ENCODE results near the gene TPK1. TPM values are rescaled to one million over a fixed set of nuclear protein-coding genes. Genes with fewer than 3 reads are reported as not detected.

TPK1 gene
- polyA plus RNA-seq, 2 of the 4 experiments (the other 2 are of a cell fraction), result 1.4 to 2.5 TPM

DNA sequence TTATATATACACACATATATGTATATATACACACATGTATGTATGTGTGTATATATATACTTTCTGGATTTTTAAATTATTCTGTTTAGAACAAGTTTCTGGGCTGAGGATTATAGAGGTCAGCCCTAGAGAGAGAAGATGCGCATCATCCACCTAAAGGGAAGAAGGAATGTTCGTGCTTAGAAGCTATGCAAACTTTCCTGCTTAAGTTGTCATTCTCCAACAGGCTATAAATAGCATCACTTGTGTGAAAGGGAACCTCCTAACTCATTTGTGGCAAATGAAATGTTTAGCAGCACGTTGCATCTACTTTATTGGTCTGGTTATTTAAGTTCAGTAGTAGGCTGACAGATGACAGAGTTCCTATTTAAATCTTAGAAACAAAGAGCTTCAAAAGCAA, 23.9 kb upstream of the TPK1 start:
- FAIRE-seq (no peak), ATAC-seq (no peak), DNase-seq (ENCODE audit: low read depth in 1 of 2, low spot score in 1 of 2) (no peak)
- ChIA-PET CTCF (no interaction called here), POLR2A (no interaction called here)
- Histone ChIP-seq H3K9me3 (no peaks in the 10 kb centered on the region), H3K4me3 (no peak overlapping the region), H3K4me2 (no peak overlapping the region), H3K4me1 (no peaks in the 10 kb centered on the region), H3K27ac (no peak overlapping the region)
- TF ChIP-seq CHD4 (IDR thresholded peaks at IDR 0.05; ENCODE audit: borderline replicate concordance), result no peak
- no peak for TF ChIP-seq HOXA7 (CRISPR knock-in tag; IDR thresholded peaks at IDR 0.05)
- no peak for TF ChIP-seq HDAC2 (IDR thresholded peaks at IDR 0.05)
- TF ChIP-seq SMC3 (IDR thresholded peaks at IDR 0.05), result no peak
- TF ChIP-seq KDM1A (IDR thresholded peaks at IDR 0.05; ENCODE audit: low read depth), result no peak
- TF ChIP-seq, protein P1, sequence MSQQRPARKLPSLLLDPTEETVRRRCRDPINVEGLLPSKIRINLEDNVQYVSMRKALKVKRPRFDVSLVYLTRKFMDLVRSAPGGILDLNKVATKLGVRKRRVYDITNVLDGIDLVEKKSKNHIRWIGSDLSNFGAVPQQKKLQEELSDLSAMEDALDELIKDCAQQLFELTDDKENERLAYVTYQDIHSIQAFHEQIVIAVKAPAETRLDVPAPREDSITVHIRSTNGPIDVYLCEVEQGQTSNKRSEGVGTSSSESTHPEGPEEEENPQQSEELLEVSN (IDR thresholded peaks at IDR 0.05; ENCODE audit: borderline replicate concordance, low read depth), result no peak
- no peak for TF ChIP-seq MAZ (IDR thresholded peaks at IDR 0.05; ENCODE audit: borderline replicate concordance, low read depth, low read length)
- no peak for TF ChIP-seq RARB (CRISPR knock-in tag; IDR thresholded peaks at IDR 0.05)
- no peak for TF ChIP-seq GATA3 (IDR thresholded peaks at IDR 0.05; ENCODE audit: borderline replicate concordance)
- no peak for TF ChIP-seq ESRRA (IDR thresholded peaks at IDR 0.05; ENCODE audit: borderline replicate concordance, low read length)
- TF ChIP-seq EP300 (IDR thresholded peaks at IDR 0.05), result no peak
- 9% methylated on average over 3 of the region's 3 CpGs for WGBS (ENCODE audit: missing lambda C conversion rate)

DNA sequence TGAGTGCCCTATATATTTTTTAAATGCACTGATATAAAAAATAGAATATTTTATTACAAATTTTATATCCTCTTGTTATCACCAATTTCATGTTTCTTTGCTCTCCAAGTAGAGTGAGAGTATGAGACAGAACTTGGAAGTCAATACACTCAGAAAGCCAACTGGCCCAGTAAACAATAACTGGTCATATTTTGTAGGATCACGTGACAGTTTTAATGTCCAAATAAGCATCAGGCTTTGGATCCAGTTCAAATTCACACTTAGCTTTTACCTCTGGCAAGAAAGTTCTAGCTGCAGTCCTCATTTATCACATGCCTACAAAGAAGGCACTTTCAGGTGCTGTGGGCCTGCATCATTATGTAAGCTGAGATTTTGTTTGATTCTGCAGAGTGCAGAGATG, 21.6 kb upstream of the TPK1 start:
- no peak overlapping the region for H3K27ac ChIP-seq
- ChIA-PET CTCF (no interaction called here), POLR2A (no interaction called here)
- FAIRE-seq (no peak), ATAC-seq (no peak), DNase-seq (ENCODE audit: low read depth in 1 of 2, low spot score in 1 of 2) (no peak)
- TF ChIP-seq, protein P2, sequence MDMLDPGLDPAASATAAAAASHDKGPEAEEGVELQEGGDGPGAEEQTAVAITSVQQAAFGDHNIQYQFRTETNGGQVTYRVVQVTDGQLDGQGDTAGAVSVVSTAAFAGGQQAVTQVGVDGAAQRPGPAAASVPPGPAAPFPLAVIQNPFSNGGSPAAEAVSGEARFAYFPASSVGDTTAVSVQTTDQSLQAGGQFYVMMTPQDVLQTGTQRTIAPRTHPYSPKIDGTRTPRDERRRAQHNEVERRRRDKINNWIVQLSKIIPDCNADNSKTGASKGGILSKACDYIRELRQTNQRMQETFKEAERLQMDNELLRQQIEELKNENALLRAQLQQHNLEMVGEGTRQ (IDR thresholded peaks at IDR 0.05), result peak; percentile 25; the same call in 1 of the 2 replicates
- TF ChIP-seq SMC3 (IDR thresholded peaks at IDR 0.05), result no peak
- no peaks in the 10 kb centered on the region for H3K4me1 ChIP-seq
- no peak overlapping the region for H3K4me3 ChIP-seq
- no peak overlapping the region for H3K4me2 ChIP-seq
- no peaks in the 10 kb centered on the region for H3K9me3 ChIP-seq
- 0% methylated on average over 1 of the region's 1 CpG for WGBS (ENCODE audit: missing lambda C conversion rate)

DNA sequence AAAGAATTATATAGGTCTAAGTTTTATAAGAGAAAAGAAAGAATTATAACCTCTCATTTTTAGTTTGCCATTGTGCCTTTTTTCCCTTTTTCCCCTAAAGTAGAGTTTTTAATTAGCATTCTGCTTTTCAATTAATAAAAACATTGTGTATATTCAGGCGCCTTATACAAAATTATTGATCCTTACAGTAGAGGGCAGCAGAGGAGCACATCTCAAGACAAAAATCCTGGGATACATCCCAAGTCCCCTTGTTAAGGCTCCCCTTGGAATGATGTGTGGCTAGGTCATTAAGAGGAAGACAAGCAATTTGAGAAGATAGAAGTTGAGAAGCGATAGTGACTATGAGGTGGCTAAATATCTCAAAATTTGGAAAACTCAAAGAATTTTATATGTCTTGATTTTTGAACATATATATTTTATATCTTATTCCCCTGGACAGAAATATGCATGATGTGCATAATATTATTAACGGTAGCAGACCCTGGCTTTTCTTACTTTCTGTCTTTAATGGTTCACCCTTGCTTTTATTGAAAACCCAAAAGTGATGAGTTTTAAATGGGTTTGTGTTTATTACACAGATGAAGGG, 19.1 kb upstream of the TPK1 start:
- 6% methylated on average over 3 of the region's 3 CpGs for WGBS (ENCODE audit: missing lambda C conversion rate)
- FAIRE-seq (no peak), ATAC-seq (peak; percentile 43 to 77; a peak in 4 of 6 replicates)

DNA sequence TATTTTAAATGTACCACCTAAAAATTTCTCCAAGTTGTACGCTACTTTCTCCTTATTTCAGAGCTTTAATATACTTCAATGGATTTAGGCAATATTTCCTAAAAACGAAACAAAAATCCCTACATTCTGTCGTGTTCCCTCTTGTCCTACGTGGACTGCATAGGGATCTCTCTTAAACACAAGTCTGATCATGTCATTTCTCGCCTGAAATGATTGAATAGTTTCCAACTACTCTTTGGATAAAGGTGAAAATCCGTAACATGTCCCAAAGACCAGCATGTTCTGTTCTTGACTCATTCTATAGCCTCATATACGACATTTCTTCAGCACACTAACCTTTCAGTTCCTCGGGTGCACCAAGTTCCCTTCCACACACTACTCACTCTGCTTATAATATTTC, 17.7 kb upstream of the TPK1 start:
- WGBS (ENCODE audit: missing lambda C conversion rate), result 9% methylated on average over 8 of the region's 8 CpGs
- DNase-seq (ENCODE audit: low read depth in 1 of 2, low spot score in 1 of 2), result no peak
- Histone ChIP-seq H3K9me3 (no peaks in the 10 kb centered on the region), H3K4me3 (no peak overlapping the region), H3K4me1 (no peaks in the 10 kb centered on the region), H3K27ac (no peak overlapping the region), H3K4me2 (peak overlapping the region; percentile 44)
- POLR2A ChIA-PET, result no interaction called here
- FAIRE-seq, result no peak
- no peak for ATAC-seq
- CTCF ChIA-PET, result interaction anchor here (1.1 to 1.6 kb wide), 3 partner anchors 12 to 114 kb away, joined by 3 read pairs; no protein-coding TSS in a partner anchor
- TF ChIP-seq EHF (CRISPR knock-in tag; IDR thresholded peaks at IDR 0.05), result no peak
- TF ChIP-seq NFE2L2 (conservative IDR thresholded peaks at IDR 0.05; ENCODE audit: low read length), result no peak
- TF ChIP-seq ZSCAN20 (CRISPR knock-in tag; IDR thresholded peaks at IDR 0.05), result no peak
- no peak for TF ChIP-seq BHLHE40 (IDR thresholded peaks at IDR 0.05; ENCODE audit: low read depth, low read length)
- TF ChIP-seq MAFK (IDR thresholded peaks at IDR 0.05; ENCODE audit: partially characterized antibody), result no peak
- TF ChIP-seq CHD4 (IDR thresholded peaks at IDR 0.05; ENCODE audit: borderline replicate concordance), result no peak
- no peak for TF ChIP-seq JUNB (IDR thresholded peaks at IDR 0.05)
- TF ChIP-seq RAD21 (conservative IDR thresholded peaks at IDR 0.05 in 1 of 2, IDR thresholded peaks at IDR 0.05 in 1 of 2), result no peak
- TF ChIP-seq KDM5A (IDR thresholded peaks at IDR 0.05), result no peak
- no peak for TF ChIP-seq ESRRA (IDR thresholded peaks at IDR 0.05; ENCODE audit: borderline replicate concordance, low read length)
- no peak for TF ChIP-seq RFX5 (IDR thresholded peaks at IDR 0.05)
- no peak for TF ChIP-seq ZC3H11A (IDR thresholded peaks at IDR 0.05)
- no peak for TF ChIP-seq GATA3 (IDR thresholded peaks at IDR 0.05; ENCODE audit: borderline replicate concordance)
- no peak for TF ChIP-seq EP300 (IDR thresholded peaks at IDR 0.05)
- no peak for TF ChIP-seq HOXB5 (CRISPR knock-in tag; IDR thresholded peaks at IDR 0.05)
- TF ChIP-seq, protein P3, sequence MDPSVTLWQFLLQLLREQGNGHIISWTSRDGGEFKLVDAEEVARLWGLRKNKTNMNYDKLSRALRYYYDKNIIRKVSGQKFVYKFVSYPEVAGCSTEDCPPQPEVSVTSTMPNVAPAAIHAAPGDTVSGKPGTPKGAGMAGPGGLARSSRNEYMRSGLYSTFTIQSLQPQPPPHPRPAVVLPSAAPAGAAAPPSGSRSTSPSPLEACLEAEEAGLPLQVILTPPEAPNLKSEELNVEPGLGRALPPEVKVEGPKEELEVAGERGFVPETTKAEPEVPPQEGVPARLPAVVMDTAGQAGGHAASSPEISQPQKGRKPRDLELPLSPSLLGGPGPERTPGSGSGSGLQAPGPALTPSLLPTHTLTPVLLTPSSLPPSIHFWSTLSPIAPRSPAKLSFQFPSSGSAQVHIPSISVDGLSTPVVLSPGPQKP (IDR thresholded peaks at IDR 0.05; ENCODE audit: low read depth, low read length), result no peak

More for the DNA sequence above, 19.1 kb upstream of the TPK1 start:
- peak; percentile 35 to 52 for DNase-seq (ENCODE audit: low read depth in 1 of 2, low spot score in 1 of 2)
- CTCF ChIA-PET, result interaction anchor here (0.7 to 2.0 kb wide), 6 partner anchors 11 to 116 kb away, joined by 3 to 11 read pairs (median 4); partner anchors contain the start of gene TPK1
- Histone ChIP-seq H3K9me3 (no peaks in the 10 kb centered on the region), H3K4me2 (no peak overlapping the region), H3K27ac (no peak overlapping the region), H3K4me3 (no peak overlapping the region), H3K4me1 (no peaks in the 10 kb centered on the region)
- POLR2A ChIA-PET, result interaction anchor here (1.0 kb wide), 1 partner anchor 19 kb away, joined by 3 read pairs; the partner anchor contains the start of gene TPK1
- TF ChIP-seq, protein P4, sequence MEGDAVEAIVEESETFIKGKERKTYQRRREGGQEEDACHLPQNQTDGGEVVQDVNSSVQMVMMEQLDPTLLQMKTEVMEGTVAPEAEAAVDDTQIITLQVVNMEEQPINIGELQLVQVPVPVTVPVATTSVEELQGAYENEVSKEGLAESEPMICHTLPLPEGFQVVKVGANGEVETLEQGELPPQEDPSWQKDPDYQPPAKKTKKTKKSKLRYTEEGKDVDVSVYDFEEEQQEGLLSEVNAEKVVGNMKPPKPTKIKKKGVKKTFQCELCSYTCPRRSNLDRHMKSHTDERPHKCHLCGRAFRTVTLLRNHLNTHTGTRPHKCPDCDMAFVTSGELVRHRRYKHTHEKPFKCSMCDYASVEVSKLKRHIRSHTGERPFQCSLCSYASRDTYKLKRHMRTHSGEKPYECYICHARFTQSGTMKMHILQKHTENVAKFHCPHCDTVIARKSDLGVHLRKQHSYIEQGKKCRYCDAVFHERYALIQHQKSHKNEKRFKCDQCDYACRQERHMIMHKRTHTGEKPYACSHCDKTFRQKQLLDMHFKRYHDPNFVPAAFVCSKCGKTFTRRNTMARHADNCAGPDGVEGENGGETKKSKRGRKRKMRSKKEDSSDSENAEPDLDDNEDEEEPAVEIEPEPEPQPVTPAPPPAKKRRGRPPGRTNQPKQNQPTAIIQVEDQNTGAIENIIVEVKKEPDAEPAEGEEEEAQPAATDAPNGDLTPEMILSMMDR (IDR thresholded peaks at IDR 0.05), result peak; percentile 62
- TF ChIP-seq HEYL (CRISPR knock-in tag; IDR thresholded peaks at IDR 0.05), result no peak
- peak; percentile 68 for TF ChIP-seq RAD21 (conservative IDR thresholded peaks at IDR 0.05 in 1 of 2, IDR thresholded peaks at IDR 0.05 in 1 of 2)
- TF ChIP-seq HDAC2 (IDR thresholded peaks at IDR 0.05), result no peak
- TF ChIP-seq SMC3 (IDR thresholded peaks at IDR 0.05), result peak; percentile 52
